GM23248 (cell line): ENCODE measurements around the gene MRPL36.

Experiments used
- EZH2 ChIP-seq: fragments of 200-600 bp; sonication (generic); IDR thresholded peaks from 2 replicates; pipeline ENCODE4 v1.6.1; 2018; ENCODE audit warnings: antibody characterized with exemption, mild to moderate bottlenecking; ENCODE audit not compliant: insufficient read depth, poor library complexity, severe bottlenecking
- EZH2phosphoT487 ChIP-seq: fragments of 200-600 bp; sonication (generic); IDR thresholded peaks from 2 replicates; pipeline ENCODE4 v1.6.1; 2018; ENCODE audit warnings: antibody characterized with exemption, moderate library complexity, mild to moderate bottlenecking, low read depth; ENCODE audit not compliant: insufficient read depth

- TF ChIP-seq EZH2 (no peak), EZH2phosphoT487 (no peak)
Observed at GRCh38 chr5:1836176-1836890, 36.7 kb upstream of the MRPL36 start.
